OCI-LY7 (cell line): ENCODE measurements around the gene EEPD1. TPM values are rescaled to one million over a fixed set of nuclear protein-coding genes. Genes with fewer than 3 reads are reported as not detected.

Source experiments
- BruUV-seq: library from RNA; stranded (reverse); fragments of 400-500 nt; replicated peaks from 2 replicates; lab custom pipeline; 2021; lab: Mats Ljungman, UMichigan
- CTCF ChIA-PET: fragments of 300-600 bp; sonication (Branson Sonifier 250); formaldehyde crosslinking; loops from one replicate; lab custom pipeline; 2022; ENCODE audit warnings: antibody characterized with exemption; ENCODE audit not compliant: unreplicated experiment; lab: Charles Lee
- POLR2A ChIA-PET: fragments of 300-600 bp; sonication (Branson Sonifier 250); formaldehyde crosslinking; loops from one replicate; lab custom pipeline; 2022; ENCODE audit warnings: antibody characterized with exemption; lab: Charles Lee
- DNase-seq: peaks from one replicate; pipeline ENCODE4 v3.0.0-alpha.2; 2015; ENCODE audit warnings: low spot score
- H2AFZ ChIP-seq: fragments of 200-600 bp; sonication (generic), shearing (Covaris generic); 2 replicates; pipeline ENCODE4 v1.6.1; 2014; ENCODE audit warnings: mild to moderate bottlenecking, antibody characterized with exemption, low read length, moderate library complexity
- H3K27ac ChIP-seq: fragments of 200-600 bp; sonication (generic); 2 replicates; pipeline ENCODE4 v1.5.1; 2014; ENCODE audit warnings: mixed run types, low read depth, mild to moderate bottlenecking, moderate library complexity, low read length, inconsistent platforms; ENCODE audit not compliant: poor library complexity, severe bottlenecking
- H3K36me3 ChIP-seq: fragments of 200-600 bp; sonication (generic); 2 replicates; pipeline ENCODE4 v1.6.1; 2014; ENCODE audit warnings: mild to moderate bottlenecking, antibody characterized with exemption, low read length, moderate library complexity, mixed read lengths; ENCODE audit not compliant: insufficient read depth
- H3K4me1 ChIP-seq: fragments of 200-600 bp; sonication (generic); 2 replicates; pipeline ENCODE4 v1.5.1; 2014; ENCODE audit warnings: mild to moderate bottlenecking, low read length; ENCODE audit not compliant: insufficient read depth, poor library complexity, severe bottlenecking
- H3K4me2 ChIP-seq: fragments of 200-600 bp; sonication (generic); 2 replicates; pipeline ENCODE4 v1.6.1; 2014; ENCODE audit warnings: mild to moderate bottlenecking, low read length
- H3K4me3 ChIP-seq: fragments of 200-600 bp; sonication (generic); 2 replicates; pipeline ENCODE4 v1.5.1; 2014; ENCODE audit warnings: mild to moderate bottlenecking, low read depth, low read length; ENCODE audit not compliant: poor library complexity, severe bottlenecking
- H3K79me2 ChIP-seq: fragments of 200-600 bp; sonication (generic); 2 replicates; pipeline ENCODE4 v1.6.1; 2016; ENCODE audit warnings: low read depth, mild to moderate bottlenecking, low read length, moderate library complexity, mixed read lengths; ENCODE audit not compliant: insufficient read depth
- H3K9me2 ChIP-seq: fragments of 200-600 bp; sonication (generic); 2 replicates; pipeline ENCODE4 v1.6.1; 2016; ENCODE audit warnings: mild to moderate bottlenecking, low read length, mixed read lengths; ENCODE audit not compliant: insufficient read depth
- H3K9me3 ChIP-seq: fragments of 200-600 bp; sonication (generic); 2 replicates; pipeline ENCODE4 v1.6.1; 2014; ENCODE audit warnings: mild to moderate bottlenecking, mixed run types, low read length, mixed read lengths
- H4K20me1 ChIP-seq: fragments of 200-600 bp; sonication (generic); 2 replicates; pipeline ENCODE4 v1.6.1; 2014; ENCODE audit warnings: mild to moderate bottlenecking, antibody characterized with exemption, low read length, moderate library complexity, mixed read lengths; ENCODE audit not compliant: insufficient read depth
- EZH2phosphoT487 ChIP-seq: fragments of 200-600 bp; sonication (generic); IDR thresholded peaks from 2 replicates; pipeline ENCODE4 v1.6.1; 2018; ENCODE audit warnings: low read depth, borderline replicate concordance, mild to moderate bottlenecking, mixed run types, antibody characterized with exemption, low read length, moderate library complexity, mixed read lengths
- intact Hi-C: fragments of 100-400 bp; cut with micrococcal nuclease; formaldehyde crosslinking; loops from one replicate; pipeline ENCODE4 v1.10.0; 2022; ENCODE audit not compliant: unreplicated experiment
- total RNA-seq, 2 experiments: library from RNA; depleted of rRNA in 1 of 2; stranded (reverse); fragments of >200 nt in 1 of 2; shearing (Covaris generic) in 1 of 2; gene quantifications; 2 replicates each; pipeline ENCODE4 v1.2.3, GENCODE V29; 2014 to 2022
- TF ChIP-seq, protein P1 (sequence below): fragments of 200-600 bp; sonication (generic); conservative IDR thresholded peaks from 2 replicates; pipeline ENCODE4 v1.5.1; 2014; ENCODE audit warnings: mild to moderate bottlenecking, antibody characterized with exemption, low read length, moderate library complexity, mixed read lengths

The EEPD1 gene
- total RNA-seq, 2 experiments from 2014 or later: 1.7 to 8.1 TPM

DNA sequence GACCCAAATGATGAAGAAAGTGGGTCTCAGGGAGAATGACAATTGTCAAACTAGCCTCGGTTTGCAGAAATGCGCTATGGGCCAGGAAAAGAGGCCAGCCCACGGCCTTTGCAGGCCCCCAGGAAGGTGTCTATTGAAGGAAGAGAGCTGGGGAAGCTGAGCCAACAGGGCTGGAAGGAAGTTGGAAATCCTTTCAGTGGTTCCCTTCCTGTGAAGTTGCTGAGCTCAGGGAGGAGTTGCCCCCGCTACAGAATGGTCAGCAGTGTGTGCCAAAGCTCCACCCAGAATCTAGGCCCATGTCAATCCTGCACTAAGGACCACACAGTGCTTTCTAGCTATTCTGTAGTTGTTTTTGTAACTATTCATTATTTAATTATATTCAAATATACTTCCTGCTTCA lies 145.1 kb downstream of the EEPD1 start:
- no peak for TF ChIP-seq EZH2phosphoT487
- TF ChIP-seq, protein P1, sequence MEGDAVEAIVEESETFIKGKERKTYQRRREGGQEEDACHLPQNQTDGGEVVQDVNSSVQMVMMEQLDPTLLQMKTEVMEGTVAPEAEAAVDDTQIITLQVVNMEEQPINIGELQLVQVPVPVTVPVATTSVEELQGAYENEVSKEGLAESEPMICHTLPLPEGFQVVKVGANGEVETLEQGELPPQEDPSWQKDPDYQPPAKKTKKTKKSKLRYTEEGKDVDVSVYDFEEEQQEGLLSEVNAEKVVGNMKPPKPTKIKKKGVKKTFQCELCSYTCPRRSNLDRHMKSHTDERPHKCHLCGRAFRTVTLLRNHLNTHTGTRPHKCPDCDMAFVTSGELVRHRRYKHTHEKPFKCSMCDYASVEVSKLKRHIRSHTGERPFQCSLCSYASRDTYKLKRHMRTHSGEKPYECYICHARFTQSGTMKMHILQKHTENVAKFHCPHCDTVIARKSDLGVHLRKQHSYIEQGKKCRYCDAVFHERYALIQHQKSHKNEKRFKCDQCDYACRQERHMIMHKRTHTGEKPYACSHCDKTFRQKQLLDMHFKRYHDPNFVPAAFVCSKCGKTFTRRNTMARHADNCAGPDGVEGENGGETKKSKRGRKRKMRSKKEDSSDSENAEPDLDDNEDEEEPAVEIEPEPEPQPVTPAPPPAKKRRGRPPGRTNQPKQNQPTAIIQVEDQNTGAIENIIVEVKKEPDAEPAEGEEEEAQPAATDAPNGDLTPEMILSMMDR: no peak
- ChIA-PET CTCF (no interaction called here), POLR2A (no interaction called here)
- Histone ChIP-seq H3K4me2 (no peak overlapping the region), H2AFZ (no peak overlapping the region), H3K27ac (no peak overlapping the region), H3K4me3 (no peak overlapping the region), H3K4me1 (no peaks in the 10 kb centered on the region), H3K36me3 (no peaks in the 10 kb centered on the region), H4K20me1 (no peaks in the 10 kb centered on the region), H3K9me2 (no peaks in the 10 kb centered on the region), H3K9me3 (no peaks in the 10 kb centered on the region), H3K79me2 (no peaks in the 10 kb centered on the region)
- intact Hi-C loops: no loop called here
- no peak for DNase-seq
- BruUV-seq: no TSS peak

DNA sequence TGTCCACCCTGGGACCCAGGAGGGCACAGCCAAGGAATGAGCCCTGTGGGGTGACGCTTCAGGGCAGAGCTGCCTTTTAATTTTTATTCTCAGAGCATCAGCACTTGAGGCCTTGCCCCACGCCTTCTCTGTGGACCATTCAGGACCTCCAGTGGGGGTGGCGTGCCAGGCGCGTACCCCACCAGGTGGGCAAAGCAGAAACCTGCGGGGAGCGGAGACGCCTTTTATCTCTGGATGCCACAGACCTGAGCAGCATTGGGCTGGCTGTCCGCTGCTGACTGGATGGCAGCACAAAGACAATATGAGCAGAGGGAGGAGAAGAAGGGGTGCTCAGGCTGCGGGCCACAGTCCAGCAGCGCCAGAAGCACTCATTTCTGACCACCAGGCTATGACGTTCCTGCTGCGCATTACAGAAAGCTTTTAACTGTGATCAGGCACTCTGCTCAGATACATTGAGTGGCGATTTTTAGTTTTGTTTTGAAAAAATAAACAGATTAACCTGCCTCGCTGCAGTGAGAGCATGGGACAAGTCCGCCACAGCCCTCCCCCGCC lies 146.2 kb downstream of the EEPD1 start:
- CTCF ChIA-PET: no interaction called here

DNA sequence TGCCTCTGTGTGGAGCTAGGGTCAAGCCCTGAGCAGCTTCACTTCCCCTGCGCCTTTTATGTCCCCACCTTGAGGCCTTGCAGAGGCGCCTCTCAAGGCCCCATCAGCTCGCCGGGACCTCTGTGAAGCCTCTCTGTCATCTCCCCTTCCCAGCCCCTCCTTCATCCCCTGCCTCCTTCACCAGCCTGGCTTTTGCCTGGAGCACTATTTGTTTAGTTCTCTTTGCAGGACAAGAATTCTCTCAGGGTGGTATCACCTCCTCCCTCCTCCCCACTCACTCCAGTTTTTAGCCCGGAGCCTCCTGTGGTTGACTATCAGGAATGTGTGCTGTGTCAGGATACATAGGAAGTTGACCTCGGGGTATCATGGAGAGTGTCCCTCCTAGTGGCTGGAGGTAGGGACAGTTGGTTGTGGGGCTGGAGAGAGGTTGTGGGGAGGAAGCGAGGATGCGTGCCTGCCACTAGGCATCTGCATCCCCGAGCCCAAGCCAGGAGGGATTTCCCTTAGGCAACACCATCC lies 146.8 kb downstream of the EEPD1 start:
- Histone ChIP-seq H3K4me2 (no peak overlapping the region), H3K79me2 (no peaks in the 10 kb centered on the region), H3K9me2 (no peaks in the 10 kb centered on the region), H2AFZ (no peak overlapping the region), H3K36me3 (no peaks in the 10 kb centered on the region), H4K20me1 (no peaks in the 10 kb centered on the region), H3K27ac (no peak overlapping the region), H3K4me1 (no peaks in the 10 kb centered on the region), H3K9me3 (no peaks in the 10 kb centered on the region), H3K4me3 (no peak overlapping the region)
- ChIA-PET CTCF (no interaction called here), POLR2A (interaction anchor here (0.8 kb wide), 1 partner anchor 34 kb away, joined by 4 read pairs; no protein-coding TSS in a partner anchor)
- no TSS peak for BruUV-seq
- TF ChIP-seq, protein P1: no peak
- no peak for TF ChIP-seq EZH2phosphoT487
- DNase-seq: no peak
- intact Hi-C loops: no loop called here

More for the DNA sequence above, 146.2 kb downstream of the EEPD1 start:
- TF ChIP-seq EZH2phosphoT487: no peak
- TF ChIP-seq, protein P1: no peak
- intact Hi-C loops: no loop called here
- Histone ChIP-seq H3K9me2 (no peaks in the 10 kb centered on the region), H3K4me3 (no peak overlapping the region), H3K9me3 (no peaks in the 10 kb centered on the region), H3K36me3 (no peaks in the 10 kb centered on the region), H3K4me1 (no peaks in the 10 kb centered on the region), H3K79me2 (no peaks in the 10 kb centered on the region), H4K20me1 (no peaks in the 10 kb centered on the region), H2AFZ (no peak overlapping the region), H3K27ac (no peak overlapping the region), H3K4me2 (no peak overlapping the region)
- DNase-seq: no peak
- POLR2A ChIA-PET: no interaction called here
- no TSS peak for BruUV-seq
